Measurements from ENCODE around the gene HLCS.

HLCS gene

DNA sequence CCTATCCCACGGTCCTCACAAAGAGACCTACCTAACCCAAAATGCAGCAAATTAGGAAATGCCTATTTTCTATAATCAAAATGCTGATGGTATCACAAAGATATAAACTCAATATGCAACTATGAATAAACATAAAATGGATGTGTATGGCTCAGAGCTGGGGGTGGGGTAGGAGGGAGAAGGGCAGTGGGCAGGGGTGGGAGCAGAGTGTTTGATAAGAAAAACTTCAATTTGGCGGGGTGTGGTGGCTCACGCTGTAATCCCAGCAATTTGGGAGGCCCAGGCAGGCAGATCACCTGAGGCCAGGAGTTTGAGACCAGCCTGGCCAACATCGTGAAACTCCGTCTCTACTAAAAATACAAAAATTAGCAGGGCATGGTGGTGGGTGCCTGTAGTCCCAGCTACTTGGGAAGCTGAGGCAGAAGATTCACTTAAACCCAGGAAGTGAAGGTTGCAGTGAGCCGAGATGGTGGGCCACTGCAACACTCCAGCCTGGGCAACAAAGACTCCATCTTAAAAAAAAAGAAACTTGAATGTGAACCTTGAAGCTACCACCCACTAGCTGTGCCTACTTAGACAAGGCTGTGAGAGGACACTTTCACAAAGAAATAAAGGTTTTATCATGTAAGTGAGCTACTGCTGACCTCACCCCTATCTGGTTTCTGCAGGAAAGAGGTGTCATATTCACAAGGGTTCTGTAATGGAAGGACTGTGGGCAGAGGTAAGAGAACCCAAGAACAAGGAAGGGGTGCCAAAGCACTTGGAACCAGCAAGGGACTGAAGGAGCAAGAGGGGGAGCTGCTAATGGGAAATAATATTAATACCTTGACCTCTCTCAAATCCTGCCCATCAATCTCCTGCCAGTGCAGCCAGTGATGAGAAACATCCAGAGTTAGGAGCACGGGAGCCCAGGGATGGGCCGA is 53.0 kb downstream of the HLCS start:
- no peaks in the 10 kb centered on the region for H3K9me3 ChIP-seq (ENCODE audit: insufficient read depth, low read depth, low read length)
- H3K79me2 ChIP-seq (ENCODE audit: insufficient read depth, low read length): no peaks in the 10 kb centered on the region
- H3K27me3 ChIP-seq (ENCODE audit: insufficient read depth, low read length, poor library complexity, severe bottlenecking): no peaks in the 10 kb centered on the region
- H3K36me3 ChIP-seq (ENCODE audit: insufficient read depth, low read length): no peaks in the 10 kb centered on the region
- no peak overlapping the region for H3K9ac ChIP-seq (ENCODE audit: low read depth, low read length, poor library complexity, severe bottlenecking)
- no peaks in the 10 kb centered on the region for H3F3A ChIP-seq (ENCODE audit: low read depth)
- no peaks in the 10 kb centered on the region for H4K20me1 ChIP-seq (ENCODE audit: insufficient read depth, low read length, poor library complexity, severe bottlenecking)
- TF ChIP-seq, protein P1, sequence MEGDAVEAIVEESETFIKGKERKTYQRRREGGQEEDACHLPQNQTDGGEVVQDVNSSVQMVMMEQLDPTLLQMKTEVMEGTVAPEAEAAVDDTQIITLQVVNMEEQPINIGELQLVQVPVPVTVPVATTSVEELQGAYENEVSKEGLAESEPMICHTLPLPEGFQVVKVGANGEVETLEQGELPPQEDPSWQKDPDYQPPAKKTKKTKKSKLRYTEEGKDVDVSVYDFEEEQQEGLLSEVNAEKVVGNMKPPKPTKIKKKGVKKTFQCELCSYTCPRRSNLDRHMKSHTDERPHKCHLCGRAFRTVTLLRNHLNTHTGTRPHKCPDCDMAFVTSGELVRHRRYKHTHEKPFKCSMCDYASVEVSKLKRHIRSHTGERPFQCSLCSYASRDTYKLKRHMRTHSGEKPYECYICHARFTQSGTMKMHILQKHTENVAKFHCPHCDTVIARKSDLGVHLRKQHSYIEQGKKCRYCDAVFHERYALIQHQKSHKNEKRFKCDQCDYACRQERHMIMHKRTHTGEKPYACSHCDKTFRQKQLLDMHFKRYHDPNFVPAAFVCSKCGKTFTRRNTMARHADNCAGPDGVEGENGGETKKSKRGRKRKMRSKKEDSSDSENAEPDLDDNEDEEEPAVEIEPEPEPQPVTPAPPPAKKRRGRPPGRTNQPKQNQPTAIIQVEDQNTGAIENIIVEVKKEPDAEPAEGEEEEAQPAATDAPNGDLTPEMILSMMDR (conservative IDR thresholded peaks at IDR 0.05; ENCODE audit: low read length): no peak
- no peak for TF ChIP-seq EZH2phosphoT487 (IDR thresholded peaks at IDR 0.05; ENCODE audit: borderline replicate concordance)
- H3K4me3 ChIP-seq (ENCODE audit: low read length, poor library complexity, severe bottlenecking): no peak overlapping the region
- H2AFZ ChIP-seq (ENCODE audit: low read length): no peak overlapping the region
- H3K4me1 ChIP-seq (ENCODE audit: insufficient read depth, low read length, poor library complexity, severe bottlenecking): peaks cover 9% of the 10 kb centered on the region
- no peaks in the 10 kb centered on the region for H3K9me2 ChIP-seq (replicated peaks; ENCODE audit: low read depth, low read length)
- H3K4me2 ChIP-seq (ENCODE audit: low read depth, low read length, poor library complexity, severe bottlenecking): no peak overlapping the region

DNA sequence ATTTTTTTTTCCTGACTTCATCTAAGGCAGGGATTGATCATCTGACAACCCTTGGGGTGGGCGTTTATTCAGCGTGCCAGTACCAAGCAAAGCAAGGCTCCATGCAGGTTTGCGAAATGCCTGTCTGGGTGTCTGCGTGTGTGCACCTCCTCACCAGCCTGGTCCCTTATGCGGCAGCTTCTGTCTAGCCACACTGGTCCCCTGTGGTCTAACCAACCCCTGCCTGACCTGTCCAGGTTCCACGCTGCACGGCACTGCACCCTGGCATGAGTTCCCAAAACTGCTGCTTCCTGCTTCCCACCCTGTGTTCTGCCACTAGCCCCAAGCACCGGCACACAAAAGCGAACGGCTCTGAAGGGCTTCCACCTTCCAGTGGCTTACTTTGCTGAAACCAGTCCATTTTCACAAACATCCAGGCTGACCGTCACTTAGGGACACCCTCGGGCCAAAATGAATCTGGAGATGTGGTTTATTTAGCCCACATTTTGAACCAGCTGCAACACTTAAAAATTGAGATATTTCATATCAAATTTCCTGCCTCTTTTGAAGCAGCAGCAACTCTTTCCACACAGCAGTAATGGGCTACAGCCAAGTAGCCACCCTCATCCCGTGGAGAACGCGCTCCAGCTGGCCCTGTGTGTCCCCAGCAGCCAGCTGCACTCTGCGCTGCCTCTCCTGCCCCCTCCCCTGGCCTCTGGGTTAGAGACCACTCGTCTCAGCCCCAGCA is 55.7 kb downstream of the HLCS start:
- TF ChIP-seq EZH2phosphoT487 (IDR thresholded peaks at IDR 0.05; ENCODE audit: borderline replicate concordance): no peak
- TF ChIP-seq, protein P1 (conservative IDR thresholded peaks at IDR 0.05; ENCODE audit: low read length): no peak
- H3K4me2 ChIP-seq (ENCODE audit: low read depth, low read length, poor library complexity, severe bottlenecking): no peak overlapping the region
- no peaks in the 10 kb centered on the region for H3K9me2 ChIP-seq (replicated peaks; ENCODE audit: low read depth, low read length)
- H3K27me3 ChIP-seq (ENCODE audit: insufficient read depth, low read length, poor library complexity, severe bottlenecking): no peaks in the 10 kb centered on the region
- H4K20me1 ChIP-seq (ENCODE audit: insufficient read depth, low read length, poor library complexity, severe bottlenecking): no peaks in the 10 kb centered on the region
- H3K36me3 ChIP-seq (ENCODE audit: insufficient read depth, low read length): no peaks in the 10 kb centered on the region
- no peak overlapping the region for H3K9ac ChIP-seq (ENCODE audit: low read depth, low read length, poor library complexity, severe bottlenecking)
- H3F3A ChIP-seq (ENCODE audit: low read depth): no peaks in the 10 kb centered on the region
- H2AFZ ChIP-seq (ENCODE audit: low read length): no peak overlapping the region
- no peaks in the 10 kb centered on the region for H3K9me3 ChIP-seq (ENCODE audit: insufficient read depth, low read depth, low read length)
- no peaks in the 10 kb centered on the region for H3K4me1 ChIP-seq (ENCODE audit: insufficient read depth, low read length, poor library complexity, severe bottlenecking)
- no peak overlapping the region for H3K4me3 ChIP-seq (ENCODE audit: low read length, poor library complexity, severe bottlenecking)
- no peaks in the 10 kb centered on the region for H3K79me2 ChIP-seq (ENCODE audit: insufficient read depth, low read length)

DNA sequence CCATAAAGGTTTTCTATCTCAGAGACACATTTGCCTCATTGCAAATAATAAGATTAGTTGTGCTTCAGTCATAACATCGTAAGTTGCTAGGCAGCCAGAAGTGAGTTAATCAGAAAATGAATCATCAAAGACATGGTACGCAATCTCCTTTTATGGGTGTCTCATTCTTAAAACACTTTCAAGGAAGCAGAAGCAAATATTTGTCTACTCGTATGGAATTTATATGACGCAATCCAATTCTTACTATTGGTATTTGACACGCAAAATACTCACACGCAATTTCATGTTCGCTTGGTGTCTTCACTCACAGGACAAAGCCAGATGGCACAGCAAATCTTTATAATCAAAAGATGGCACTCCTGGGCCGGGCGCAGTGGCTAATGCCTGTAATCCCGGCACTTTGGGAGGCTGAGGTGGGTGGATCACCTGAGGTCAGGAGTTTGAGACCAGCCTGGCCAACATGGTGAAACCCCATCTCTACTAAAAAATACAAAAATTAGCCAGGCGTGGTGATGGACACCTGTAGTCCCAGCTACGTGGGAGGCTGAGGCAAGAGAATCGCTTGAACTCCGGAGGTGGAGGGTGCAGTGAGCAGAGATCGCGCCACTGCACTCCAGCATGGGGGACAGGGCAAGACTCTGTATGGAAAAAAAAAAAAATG is 56.4 kb downstream of the HLCS start:
- Histone ChIP-seq H2AFZ (ENCODE audit: low read length) (no peak overlapping the region), H3K79me2 (ENCODE audit: insufficient read depth, low read length) (no peaks in the 10 kb centered on the region), H3K4me3 (ENCODE audit: low read length, poor library complexity, severe bottlenecking) (no peak overlapping the region), H3F3A (ENCODE audit: low read depth) (no peaks in the 10 kb centered on the region), H3K9me2 (replicated peaks; ENCODE audit: low read depth, low read length) (no peaks in the 10 kb centered on the region), H3K9ac (ENCODE audit: low read depth, low read length, poor library complexity, severe bottlenecking) (no peak overlapping the region), H3K27me3 (ENCODE audit: insufficient read depth, low read length, poor library complexity, severe bottlenecking) (no peaks in the 10 kb centered on the region), H4K20me1 (ENCODE audit: insufficient read depth, low read length, poor library complexity, severe bottlenecking) (no peaks in the 10 kb centered on the region), H3K36me3 (ENCODE audit: insufficient read depth, low read length) (no peaks in the 10 kb centered on the region), H3K9me3 (ENCODE audit: insufficient read depth, low read depth, low read length) (no peaks in the 10 kb centered on the region), H3K4me1 (ENCODE audit: insufficient read depth, low read length, poor library complexity, severe bottlenecking) (no peaks in the 10 kb centered on the region), H3K4me2 (ENCODE audit: low read depth, low read length, poor library complexity, severe bottlenecking) (no peak overlapping the region)
- TF ChIP-seq, protein P1 (conservative IDR thresholded peaks at IDR 0.05; ENCODE audit: low read length): no peak
- no peak for TF ChIP-seq EZH2phosphoT487 (IDR thresholded peaks at IDR 0.05; ENCODE audit: borderline replicate concordance)

Measured in Loucy (cell line).